Dendritic cell treated with granulocyte-macrophage colony-stimulating factor and Interleukin-4, amounts not matched to agents 40 ng/mL and 50 ng/mL, for 4 days (primary cell): ENCODE measurements around the gene DLGAP4.
"Not testable (repeated sequence)": the region's sequence is repeated elsewhere in the genome, so short reads cannot be mapped to it uniquely, and the experiment has no call there.

Source experiments
- H3K27ac Mint-ChIP-seq: one replicate; pipeline ENCODE4 v1.8.0; 2022; ENCODE audit warnings: mild to moderate bottlenecking, mixed read lengths
- H3K27me3 Mint-ChIP-seq: one replicate; pipeline ENCODE4 v1.8.0; 2022; ENCODE audit warnings: mild to moderate bottlenecking, mixed read lengths
- H3K36me3 Mint-ChIP-seq: one replicate; pipeline ENCODE4 v1.8.0; 2022; ENCODE audit warnings: low read depth, mixed read lengths
- H3K4me1 Mint-ChIP-seq: one replicate; pipeline ENCODE4 v1.8.0; 2022; ENCODE audit warnings: low read depth, mixed read lengths
- H3K4me3 Mint-ChIP-seq: one replicate; pipeline ENCODE4 v1.8.0; 2022; ENCODE audit warnings: mild to moderate bottlenecking, moderate library complexity, mixed read lengths
- H3K9me3 Mint-ChIP-seq: one replicate; pipeline ENCODE4 v1.8.0; 2022; ENCODE audit warnings: mixed read lengths
- intact Hi-C: fragments of 100-400 bp; cut with micrococcal nuclease; formaldehyde crosslinking; loops from one replicate; pipeline ENCODE4 v1.15.0; 2022

DLGAP4 gene

GRCh38 chr20:36373089-36373488, 67.0 kb downstream of the DLGAP4 start:
- Mint-ChIP-seq H3K27me3 (peaks cover 13% of the 10 kb centered on the region), H3K27ac (no peak overlapping the region), H3K9me3 (no peaks in the 10 kb centered on the region), H3K4me3 (no peak overlapping the region), H3K36me3 (no peaks in the 10 kb centered on the region), H3K4me1 (no peaks in the 10 kb centered on the region)
- intact Hi-C loops: no loop called here

GRCh38 chr20:36374995-36375394, 68.9 kb downstream of the DLGAP4 start:
- Mint-ChIP-seq H3K4me3 (no peak overlapping the region), H3K27ac (no peak overlapping the region)

GRCh38 chr20:36377348-36378326, 71.5 kb downstream of the DLGAP4 start:
- peaks cover 24% of the 10 kb centered on the region for H3K27me3 Mint-ChIP-seq
- no peaks in the 10 kb centered on the region for H3K4me1 Mint-ChIP-seq
- intact Hi-C loops: no loop called here
- no peak overlapping the region for H3K27ac Mint-ChIP-seq
- H3K9me3 Mint-ChIP-seq: no peaks in the 10 kb centered on the region
- H3K4me3 Mint-ChIP-seq: no peak overlapping the region
- no peaks in the 10 kb centered on the region for H3K36me3 Mint-ChIP-seq

More at GRCh38 chr20:36374995-36375394, 68.9 kb downstream of the DLGAP4 start:
- intact Hi-C loops: no loop called here
- no peaks in the 10 kb centered on the region for H3K4me1 Mint-ChIP-seq
- peaks cover 21% of the 10 kb centered on the region for H3K27me3 Mint-ChIP-seq
- H3K36me3 Mint-ChIP-seq: no peaks in the 10 kb centered on the region
- no peaks in the 10 kb centered on the region for H3K9me3 Mint-ChIP-seq

GRCh38 chr20:36378686-36379085, 72.5 kb downstream of the DLGAP4 start:
- Mint-ChIP-seq H3K36me3 (no peaks in the 10 kb centered on the region), H3K9me3 (no peaks in the 10 kb centered on the region), H3K4me1 (no peaks in the 10 kb centered on the region), H3K27me3 (peaks cover 24% of the 10 kb centered on the region), H3K4me3 (no peak overlapping the region), H3K27ac (no peak overlapping the region)
- intact Hi-C loops: no loop called here

- H3K9me3 Mint-ChIP-seq, H3K27ac Mint-ChIP-seq, H3K4me3 Mint-ChIP-seq, H3K4me1 Mint-ChIP-seq, H3K36me3 Mint-ChIP-seq, intact Hi-C loops: not testable (repeated sequence)
- H3K27me3 Mint-ChIP-seq: peaks cover 21% of the 10 kb centered on the region
Observed at GRCh38 chr20:36379914-36380313, 73.8 kb downstream of the DLGAP4 start.

- no peaks in the 10 kb centered on the region for H3K4me1 Mint-ChIP-seq
- no peaks in the 10 kb centered on the region for H3K36me3 Mint-ChIP-seq
- H3K27me3 Mint-ChIP-seq: peaks cover 7% of the 10 kb centered on the region
- intact Hi-C loops: no loop called here
- no peaks in the 10 kb centered on the region for H3K9me3 Mint-ChIP-seq
- no peak overlapping the region for H3K27ac Mint-ChIP-seq
- no peak overlapping the region for H3K4me3 Mint-ChIP-seq
Observed at GRCh38 chr20:36384022-36384619, 78.0 kb downstream of the DLGAP4 start.

- Mint-ChIP-seq H3K4me1 (no peaks in the 10 kb centered on the region), H3K36me3 (no peaks in the 10 kb centered on the region), H3K9me3 (no peaks in the 10 kb centered on the region), H3K27ac (no peak overlapping the region), H3K27me3 (peaks cover 4% of the 10 kb centered on the region), H3K4me3 (no peak overlapping the region)
- intact Hi-C loops: no loop called here
Observed at GRCh38 chr20:36385503-36385902, 79.4 kb downstream of the DLGAP4 start.

GRCh38 chr20:36386236-36386635, 80.1 kb downstream of the DLGAP4 start:
- H3K4me1 Mint-ChIP-seq: no peaks in the 10 kb centered on the region
- no peaks in the 10 kb centered on the region for H3K36me3 Mint-ChIP-seq
- H3K9me3 Mint-ChIP-seq: no peaks in the 10 kb centered on the region
- no peak overlapping the region for H3K27ac Mint-ChIP-seq
- H3K27me3 Mint-ChIP-seq: peaks cover 4% of the 10 kb centered on the region
- H3K4me3 Mint-ChIP-seq: no peak overlapping the region
- intact Hi-C loops: no loop called here

- Mint-ChIP-seq H3K36me3 (no peaks in the 10 kb centered on the region), H3K4me3 (no peak overlapping the region), H3K27ac (no peak overlapping the region), H3K4me1 (no peaks in the 10 kb centered on the region), H3K27me3 (peaks cover 5% of the 10 kb centered on the region), H3K9me3 (no peaks in the 10 kb centered on the region)
- intact Hi-C loops: no loop called here
Observed at GRCh38 chr20:36390269-36390668, 84.1 kb downstream of the DLGAP4 start.

GRCh38 chr20:36390719-36391415, 84.7 kb downstream of the DLGAP4 start:
- Mint-ChIP-seq H3K4me1 (no peaks in the 10 kb centered on the region), H3K4me3 (no peak overlapping the region), H3K9me3 (no peaks in the 10 kb centered on the region), H3K27ac (no peak overlapping the region), H3K36me3 (no peaks in the 10 kb centered on the region), H3K27me3 (peaks cover 5% of the 10 kb centered on the region)
- intact Hi-C loops: no loop called here

GRCh38 chr20:36391456-36391855, 85.3 kb downstream of the DLGAP4 start:
- H3K4me3 Mint-ChIP-seq: no peak overlapping the region
- H3K36me3 Mint-ChIP-seq: no peaks in the 10 kb centered on the region
- H3K27ac Mint-ChIP-seq: no peak overlapping the region
- intact Hi-C loops: no loop called here
- peaks cover 5% of the 10 kb centered on the region for H3K27me3 Mint-ChIP-seq
- no peaks in the 10 kb centered on the region for H3K9me3 Mint-ChIP-seq
- no peaks in the 10 kb centered on the region for H3K4me1 Mint-ChIP-seq

- intact Hi-C loops: no loop called here
- peaks cover 5% of the 10 kb centered on the region for H3K27me3 Mint-ChIP-seq
Observed at GRCh38 chr20:36391955-36392354, 85.8 kb downstream of the DLGAP4 start.

GRCh38 chr20:36392989-36393388, 86.8 kb downstream of the DLGAP4 start:
- intact Hi-C loops: no loop called here
- no peaks in the 10 kb centered on the region for H3K4me1 Mint-ChIP-seq
- no peak overlapping the region for H3K27ac Mint-ChIP-seq
- no peak overlapping the region for H3K4me3 Mint-ChIP-seq
- H3K9me3 Mint-ChIP-seq: no peaks in the 10 kb centered on the region
- peaks cover 5% of the 10 kb centered on the region for H3K27me3 Mint-ChIP-seq
- H3K36me3 Mint-ChIP-seq: no peaks in the 10 kb centered on the region

More at GRCh38 chr20:36391955-36392354, 85.8 kb downstream of the DLGAP4 start:
- Mint-ChIP-seq H3K36me3 (no peaks in the 10 kb centered on the region), H3K4me3 (no peak overlapping the region), H3K27ac (no peak overlapping the region), H3K4me1 (no peaks in the 10 kb centered on the region), H3K9me3 (no peaks in the 10 kb centered on the region)

GRCh38 chr20:36394340-36394965, 88.3 kb downstream of the DLGAP4 start:
- intact Hi-C loops: no loop called here
- H3K4me3 Mint-ChIP-seq: no peak overlapping the region
- H3K27me3 Mint-ChIP-seq: peaks cover 8% of the 10 kb centered on the region
- no peaks in the 10 kb centered on the region for H3K9me3 Mint-ChIP-seq
- H3K36me3 Mint-ChIP-seq: no peaks in the 10 kb centered on the region
- H3K4me1 Mint-ChIP-seq: no peaks in the 10 kb centered on the region
- no peak overlapping the region for H3K27ac Mint-ChIP-seq
